Liver (tissue), 3 donors: Measurements from ENCODE around the gene NLK.

ENCODE experiments used
- ATF3 ChIP-seq: IDR thresholded peaks from 2 replicates; pipeline ENCODE4 v1.6.1; 2016; ENCODE audit warnings: antibody characterized with exemption
- GABPA ChIP-seq, 2 donors: IDR thresholded peaks in 1 of 2; conservative IDR thresholded peaks in 1 of 2; 2 replicates each; pipeline ENCODE4 v1.6.1; 2016; ENCODE audit warnings: antibody characterized with exemption in 2 of 2, mild to moderate bottlenecking in 1 of 2, moderate library complexity in 1 of 2
- HNF4A ChIP-seq, 2 donors: conservative IDR thresholded peaks; 2 replicates each; pipeline ENCODE4 v1.6.1; 2016; ENCODE audit warnings: antibody characterized with exemption in 2 of 2, mild to moderate bottlenecking in 2 of 2
- RAD21 ChIP-seq, 2 donors: IDR thresholded peaks; 2 replicates each; pipeline ENCODE4 v1.6.1; 2016; ENCODE audit warnings: antibody characterized with exemption in 2 of 2, mild to moderate bottlenecking in 2 of 2
- REST ChIP-seq: IDR thresholded peaks from 2 replicates; pipeline ENCODE4 v1.6.1; 2016; ENCODE audit warnings: antibody characterized with exemption, mild to moderate bottlenecking
- SP1 ChIP-seq: IDR thresholded peaks from 2 replicates; pipeline ENCODE4 v1.6.1; 2018; ENCODE audit warnings: antibody characterized with exemption, mild to moderate bottlenecking
- TAF1 ChIP-seq: conservative IDR thresholded peaks from 2 replicates; pipeline ENCODE4 v1.6.1; 2016; ENCODE audit warnings: antibody characterized with exemption, mild to moderate bottlenecking
- TF ChIP-seq, protein P1 (sequence below): IDR thresholded peaks from 2 replicates; pipeline ENCODE4 v1.6.1; 2016; ENCODE audit warnings: antibody characterized with exemption
- TF ChIP-seq, protein P2 (sequence below): fragments of 150-350 bp; IDR thresholded peaks from 2 replicates; pipeline ENCODE4 v1.5.1; 2017; ENCODE audit warnings: improper control_type of control experiment, low read depth, low read length; ENCODE audit not compliant: missing input control
- donor health status: healthy.
- donor health status: healthy.

DNA sequence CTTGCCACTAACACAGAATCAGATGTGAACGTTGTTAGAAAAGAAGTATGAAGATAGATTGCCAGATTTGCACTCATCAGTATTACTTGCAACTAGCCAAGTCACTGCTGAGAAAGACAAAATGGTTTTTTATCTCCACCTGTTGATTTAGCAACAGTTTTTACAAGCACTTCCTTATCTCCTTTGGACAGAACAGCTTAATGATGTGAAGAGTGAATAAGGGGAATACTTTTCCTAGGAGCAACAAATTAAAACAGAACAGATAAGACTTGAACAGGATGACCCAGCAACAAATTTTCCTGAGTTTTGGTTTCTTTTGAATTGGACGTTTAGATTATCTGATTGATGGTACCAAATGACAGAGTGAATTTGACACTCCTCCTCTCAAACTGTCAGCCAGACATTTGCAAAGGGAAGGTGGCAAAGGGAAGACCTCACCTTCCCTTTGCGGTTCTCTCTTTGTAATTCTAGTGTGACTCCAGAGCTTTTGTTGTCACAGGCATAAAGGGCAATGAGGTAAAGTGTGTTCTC, 130.6 kb downstream of the NLK start:
- TF ChIP-seq, protein P1, sequence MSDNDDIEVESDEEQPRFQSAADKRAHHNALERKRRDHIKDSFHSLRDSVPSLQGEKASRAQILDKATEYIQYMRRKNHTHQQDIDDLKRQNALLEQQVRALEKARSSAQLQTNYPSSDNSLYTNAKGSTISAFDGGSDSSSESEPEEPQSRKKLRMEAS, result no peak
- no peak for TF ChIP-seq REST
- TF ChIP-seq HNF4A (conservative IDR thresholded peaks at IDR 0.05), result no peak
- no peak for TF ChIP-seq SP1
- TF ChIP-seq TAF1, result no peak
- TF ChIP-seq, protein P2, sequence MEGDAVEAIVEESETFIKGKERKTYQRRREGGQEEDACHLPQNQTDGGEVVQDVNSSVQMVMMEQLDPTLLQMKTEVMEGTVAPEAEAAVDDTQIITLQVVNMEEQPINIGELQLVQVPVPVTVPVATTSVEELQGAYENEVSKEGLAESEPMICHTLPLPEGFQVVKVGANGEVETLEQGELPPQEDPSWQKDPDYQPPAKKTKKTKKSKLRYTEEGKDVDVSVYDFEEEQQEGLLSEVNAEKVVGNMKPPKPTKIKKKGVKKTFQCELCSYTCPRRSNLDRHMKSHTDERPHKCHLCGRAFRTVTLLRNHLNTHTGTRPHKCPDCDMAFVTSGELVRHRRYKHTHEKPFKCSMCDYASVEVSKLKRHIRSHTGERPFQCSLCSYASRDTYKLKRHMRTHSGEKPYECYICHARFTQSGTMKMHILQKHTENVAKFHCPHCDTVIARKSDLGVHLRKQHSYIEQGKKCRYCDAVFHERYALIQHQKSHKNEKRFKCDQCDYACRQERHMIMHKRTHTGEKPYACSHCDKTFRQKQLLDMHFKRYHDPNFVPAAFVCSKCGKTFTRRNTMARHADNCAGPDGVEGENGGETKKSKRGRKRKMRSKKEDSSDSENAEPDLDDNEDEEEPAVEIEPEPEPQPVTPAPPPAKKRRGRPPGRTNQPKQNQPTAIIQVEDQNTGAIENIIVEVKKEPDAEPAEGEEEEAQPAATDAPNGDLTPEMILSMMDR, result no peak
- no peak for TF ChIP-seq ATF3
- TF ChIP-seq GABPA (IDR thresholded peaks at IDR 0.05 in 1 of 2, conservative IDR thresholded peaks at IDR 0.05 in 1 of 2), result no peak
- no peak for TF ChIP-seq RAD21 (IDR thresholded peaks at IDR 0.05)
